Endothelial cell of umbilical vein (primary cell): ENCODE results near the gene TEAD3. TPM values are rescaled to one million over a fixed set of nuclear protein-coding genes. Genes with fewer than 3 reads are reported as not detected.

ENCODE experiments used
- BruUV-seq: library from RNA; stranded (reverse); fragments of 400-500 nt; replicated peaks from 2 replicates; lab custom pipeline; 2021; lab: Mats Ljungman, UMichigan
- CTCF ChIA-PET: fragments of 300-600, 350-600 bp; sonication (Branson Sonifier 250); formaldehyde crosslinking; loops from one replicate; lab custom pipeline; 2021; ENCODE audit warnings: antibody characterized with exemption, inconsistent platforms; lab: Charles Lee
- POLR2A ChIA-PET: fragments of 300-600, 350-600 bp; sonication (Branson Sonifier 250); formaldehyde crosslinking; loops from one replicate; lab custom pipeline; 2021; ENCODE audit warnings: antibody characterized with exemption, inconsistent platforms; lab: Charles Lee
- DNase-seq: peaks from one replicate; pipeline ENCODE4 v3.0.0-alpha.2; 2011; ENCODE audit warnings: low read depth, low spot score
- FAIRE-seq: peaks from 2 replicates; lab custom pipeline; 2011; peaks lifted over from hg19 to GRCh38; lab: Jason Lieb, UNC
- H2AFZ ChIP-seq: 2 replicates; pipeline ENCODE4 v1.6.0; 2012; ENCODE audit warnings: low read depth, low read length, control low read depth, inconsistent platforms
- H3K27ac ChIP-seq: 2 replicates; pipeline ENCODE4 v1.5.1; 2011; ENCODE audit warnings: low read depth, mild to moderate bottlenecking, control low read depth, low read length, moderate library complexity; ENCODE audit not compliant: insufficient read depth
- H3K27me3 ChIP-seq, 2 experiments: 2 replicates each; pipeline versions ENCODE4 v1.6.0 to v1.6.1; 2011; ENCODE audit warnings: low read length in 2 of 2, mixed read lengths in 1 of 2; ENCODE audit not compliant: control insufficient read depth in 2 of 2, insufficient read depth in 2 of 2
- H3K36me3 ChIP-seq, 2 experiments: 2 replicates in 1 of 2; 3 replicates in 1 of 2; pipeline ENCODE4 v1.5.1; 2011; ENCODE audit warnings: low read length in 2 of 2, mild to moderate bottlenecking in 1 of 2, moderate library complexity in 1 of 2; ENCODE audit not compliant: control insufficient read depth in 2 of 2, insufficient read depth in 2 of 2; ENCODE audit errors: extremely low read depth in 1 of 2
- H3K4me1 ChIP-seq: 3 replicates; pipeline ENCODE4 v1.5.1; 2011; ENCODE audit warnings: mild to moderate bottlenecking, low read length; ENCODE audit not compliant: control insufficient read depth, insufficient read depth; ENCODE audit errors: extremely low read depth
- H3K4me2 ChIP-seq: 2 replicates; pipeline ENCODE4 v1.6.1; 2011; ENCODE audit warnings: low read length, control low read depth, mixed read lengths; ENCODE audit not compliant: insufficient read depth
- H3K4me3 ChIP-seq, 3 experiments: fragments of 200-600 bp in 1 of 3; sonication (generic), shearing (Covaris generic) in 1 of 3; replicated peaks in 1 of 3; 2 replicates each; pipeline ENCODE4 v1.5.1; 2011 to 2016; ENCODE audit warnings: control low read depth in 3 of 3, low read length in 3 of 3, mild to moderate bottlenecking in 2 of 3, inconsistent platforms in 1 of 3, low read depth in 1 of 3, moderate library complexity in 1 of 3; ENCODE audit not compliant: insufficient read depth in 1 of 3
- H3K79me2 ChIP-seq: 2 replicates; pipeline ENCODE4 v1.6.0; 2012; ENCODE audit warnings: low read length, inconsistent platforms; ENCODE audit not compliant: control insufficient read depth, insufficient read depth
- H3K9ac ChIP-seq: replicated peaks from 2 replicates; pipeline ENCODE3; 2011; ENCODE audit warnings: low read length, control low read depth; ENCODE audit not compliant: insufficient read depth; ENCODE audit errors: extremely low read depth
- H3K9me1 ChIP-seq: replicated peaks from 3 replicates; pipeline ENCODE4 v1.6.0; 2011; ENCODE audit warnings: mild to moderate bottlenecking, low read length; ENCODE audit not compliant: control insufficient read depth, insufficient read depth; ENCODE audit errors: extremely low read depth
- H3K9me3 ChIP-seq: replicated peaks from 2 replicates; pipeline ENCODE4 v1.5.1; 2012; ENCODE audit warnings: low read length, inconsistent platforms; ENCODE audit not compliant: control insufficient read depth, insufficient read depth
- H4K20me1 ChIP-seq: replicated peaks from 2 replicates; pipeline ENCODE3; 2011; ENCODE audit warnings: mild to moderate bottlenecking, low read length; ENCODE audit not compliant: control insufficient read depth, insufficient read depth; ENCODE audit errors: extremely low read depth
- CTCF ChIP-seq, 2 donors: IDR thresholded peaks; 1 replicate in 1 of 2; 2 replicates in 1 of 2; pipeline ENCODE4 v1.5.1; 2011; ENCODE audit warnings: low read length in 2 of 2, mild to moderate bottlenecking in 2 of 2, moderate library complexity in 2 of 2, control low read depth in 1 of 2, inconsistent platforms in 1 of 2, low read depth in 1 of 2; ENCODE audit not compliant: insufficient read depth in 1 of 2; ENCODE audit errors: extremely low read depth in 1 of 2
- EZH2 ChIP-seq: IDR thresholded peaks from 2 replicates; pipeline ENCODE4 v1.6.1; 2012; ENCODE audit warnings: borderline replicate concordance, low read depth, mild to moderate bottlenecking, moderate library complexity, low read length, inconsistent platforms; ENCODE audit not compliant: severe bottlenecking
- FOS ChIP-seq: IDR thresholded peaks from 2 replicates; pipeline ENCODE4 v1.6.1; 2011; ENCODE audit warnings: mild to moderate bottlenecking, low read length, moderate library complexity, borderline replicate concordance; ENCODE audit not compliant: insufficient read depth
- GATA2 ChIP-seq: IDR thresholded peaks from 2 replicates; pipeline ENCODE4 v1.7.0; 2011; ENCODE audit warnings: low read depth, mild to moderate bottlenecking, moderate library complexity, mixed read lengths, low read length; ENCODE audit not compliant: insufficient read length, insufficient read depth
- JUN ChIP-seq: IDR thresholded peaks from 2 replicates; pipeline ENCODE4 v1.6.1; 2011; ENCODE audit warnings: borderline replicate concordance, low read depth; ENCODE audit not compliant: insufficient read length, insufficient read depth
- MYC ChIP-seq: IDR thresholded peaks from one replicate; pipeline ENCODE4 v1.6.1; 2011; ENCODE audit warnings: mild to moderate bottlenecking, low read depth, low read length
- POLR2A ChIP-seq: IDR thresholded peaks from 2 replicates; pipeline ENCODE4 v1.6.1; 2012; ENCODE audit warnings: low read depth, mild to moderate bottlenecking, control low read depth, low read length
- POLR2AphosphoS5 ChIP-seq: IDR thresholded peaks from 2 replicates; pipeline ENCODE4 v1.6.1; 2012; ENCODE audit warnings: low read depth, mild to moderate bottlenecking, control low read depth, low read length, moderate library complexity; ENCODE audit not compliant: insufficient read depth
- dilution Hi-C: fragments of 300-500 bp; cut with MboI; formaldehyde crosslinking; loops from one replicate; pipeline ENCODE4 v1.15.0; 2019; ENCODE audit warnings: low sequenced_read_pairs; ENCODE audit not compliant: extremely low pct_ligation_motif_present
- intact Hi-C: fragments of 100-400 bp; cut with micrococcal nuclease; formaldehyde crosslinking; loops from one replicate; pipeline ENCODE4 v1.10.0; 2022
- polyA plus RNA-seq, 4 experiments: library from polyadenylated mRNA; depleted of rRNA in 3 of 4; stranded (reverse) in 3 of 4; unstranded in 1 of 4; fragments of >200 nt; gene quantifications; 2 replicates each; pipeline versions ENCODE4 v1.2.1 to v1.2.3, GENCODE V29; 2011 to 2012; ENCODE audit warnings: missing spikeins in 1 of 4
- total RNA-seq: library from RNA; stranded (reverse); gene quantifications from 2 replicates; pipeline ENCODE4 v1.2.3, GENCODE V29; 2021
- TF ChIP-seq, protein P1 (sequence below): IDR thresholded peaks from 2 replicates; pipeline ENCODE4 v1.6.1; 2011; ENCODE audit not compliant: insufficient read depth, insufficient read length

Gene TEAD3
- total and polyA plus RNA-seq, 2 donors (not counting 3 experiments of a cell fraction or from before 2014, with no cell fraction given): 1.1 to 1.6 TPM

DNA sequence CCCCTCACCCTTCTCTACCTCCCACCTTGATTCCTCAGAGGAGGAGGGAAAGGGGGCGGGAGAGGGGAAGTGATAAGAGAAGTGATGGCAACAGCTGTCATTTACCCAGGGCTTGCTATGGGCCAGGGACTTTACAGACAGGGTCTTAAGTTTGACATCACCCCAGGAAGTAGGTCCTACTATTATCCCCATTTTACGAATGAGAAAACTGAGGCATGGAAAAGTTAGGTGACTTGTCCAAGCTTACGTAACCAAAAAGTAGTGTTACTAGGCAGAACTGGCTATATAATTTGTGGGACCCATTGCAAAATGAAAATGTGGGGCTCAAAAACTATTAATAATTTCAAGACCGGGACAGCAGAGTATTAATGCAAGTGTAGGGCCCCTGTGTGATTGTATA is 55.2 kb downstream of the TEAD3 start:
- H3K4me2 ChIP-seq: no peak overlapping the region
- TF ChIP-seq CTCF (IDR thresholded peaks at IDR 0.05; ENCODE audit: extremely low read depth in 1 of 2, insufficient read depth in 1 of 2, low read depth in 1 of 2, low read length in 2 of 2) (no peak), FOS (no peak), EZH2 (no peak), POLR2AphosphoS5 (no peak), JUN (no peak), MYC (no peak), POLR2A (no peak), GATA2 (no peak)
- TF ChIP-seq, protein P1, sequence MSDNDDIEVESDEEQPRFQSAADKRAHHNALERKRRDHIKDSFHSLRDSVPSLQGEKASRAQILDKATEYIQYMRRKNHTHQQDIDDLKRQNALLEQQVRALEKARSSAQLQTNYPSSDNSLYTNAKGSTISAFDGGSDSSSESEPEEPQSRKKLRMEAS: no peak
- H4K20me1 ChIP-seq: no peaks in the 10 kb centered on the region
- no peak overlapping the region for H2AFZ ChIP-seq
- no peaks in the 10 kb centered on the region for H3K27me3 ChIP-seq
- ChIA-PET CTCF (interaction anchor here (1.8 kb wide), 1 partner anchor 8 kb away, joined by 6 read pairs; no protein-coding TSS in a partner anchor), POLR2A (no interaction called here)
- no peak for DNase-seq
- no peaks in the 10 kb centered on the region for H3K79me2 ChIP-seq
- no peak overlapping the region for H3K4me3 ChIP-seq
- H3K36me3 ChIP-seq: no peaks in the 10 kb centered on the region
- dilution Hi-C loops (no loop called here), intact Hi-C loops (no loop called here)
- H3K9ac ChIP-seq: no peak overlapping the region
- BruUV-seq: no TSS peak
- no peak for FAIRE-seq
- no peak overlapping the region for H3K27ac ChIP-seq
- no peaks in the 10 kb centered on the region for H3K9me3 ChIP-seq
- no peaks in the 10 kb centered on the region for H3K9me1 ChIP-seq
- no peaks in the 10 kb centered on the region for H3K4me1 ChIP-seq
